GM12878 (cell line): ENCODE results near the gene NECTIN2.

ENCODE experiments used
- BRCA1 ChIP-seq: IDR thresholded peaks from 2 replicates; pipeline ENCODE4 v1.6.1; 2011; ENCODE audit warnings: low read depth, low read length, improper control_type of control experiment
- CTCF ChIP-seq, 3 experiments: IDR thresholded peaks in 2 of 3; conservative IDR thresholded peaks in 1 of 3; 2 replicates each; pipeline ENCODE4 v1.5.1; 2011; ENCODE audit warnings: low read depth in 3 of 3, low read length in 3 of 3, mild to moderate bottlenecking in 3 of 3, control low read depth in 2 of 3, moderate library complexity in 2 of 3, inconsistent platforms in 1 of 3, mixed read lengths in 1 of 3; ENCODE audit not compliant: control insufficient read depth in 2 of 3, insufficient read depth in 1 of 3; ENCODE audit errors: extremely low read depth in 1 of 3
- EP300 ChIP-seq, 2 experiments: fragments of 150-350 bp in 1 of 2; IDR thresholded peaks; 2 replicates each; pipeline ENCODE4 v1.6.1; 2011 to 2012; ENCODE audit warnings: low read depth in 2 of 2, low read length in 2 of 2, borderline replicate concordance in 1 of 2, improper control_type of control experiment in 1 of 2, inconsistent platforms in 1 of 2; ENCODE audit not compliant: control insufficient read depth in 1 of 2
- EZH2 ChIP-seq: IDR thresholded peaks from 2 replicates; pipeline ENCODE4 v1.6.1; 2012; ENCODE audit warnings: low read depth, mild to moderate bottlenecking, control low read depth, inconsistent platforms, low read length, borderline replicate concordance; ENCODE audit not compliant: control insufficient read depth
- FOS ChIP-seq: IDR thresholded peaks from 3 replicates; pipeline ENCODE4 v1.6.1; 2011; ENCODE audit warnings: borderline replicate concordance; ENCODE audit not compliant: insufficient read length; ENCODE audit errors: extremely low read depth
- POLR2A ChIP-seq: IDR thresholded peaks from 2 replicates; pipeline ENCODE4 v1.6.1; 2011; ENCODE audit warnings: low read depth, mild to moderate bottlenecking, low read length
- RFX5 ChIP-seq: IDR thresholded peaks from 2 replicates; pipeline ENCODE4 v1.6.1; 2011; ENCODE audit warnings: low read depth, low read length, improper control_type of control experiment
- SP1 ChIP-seq: IDR thresholded peaks from one replicate; pipeline ENCODE4 v1.6.1; 2011; ENCODE audit warnings: low read depth, low read length
- USF2 ChIP-seq: IDR thresholded peaks from 2 replicates; pipeline ENCODE4 v1.6.1; 2011; ENCODE audit warnings: low read depth, low read length, improper control_type of control experiment, borderline replicate concordance
- ZNF24 ChIP-seq: fragments of 450-650 bp; IDR thresholded peaks from 2 replicates; pipeline ENCODE4 v1.6.1; 2017; ENCODE audit warnings: antibody characterized with exemption, mild to moderate bottlenecking
- ZZZ3 ChIP-seq: IDR thresholded peaks from 2 replicates; pipeline ENCODE4 v1.6.1; 2011; ENCODE audit warnings: low read depth; ENCODE audit not compliant: control insufficient read depth, insufficient read length

- TF ChIP-seq POLR2A (no peak), BRCA1 (no peak), CTCF (IDR thresholded peaks at IDR 0.05 in 2 of 3, conservative IDR thresholded peaks at IDR 0.05 in 1 of 3; ENCODE audit: control insufficient read depth in 2 of 3, extremely low read depth in 1 of 3, insufficient read depth in 1 of 3, low read depth in 3 of 3, low read length in 3 of 3) (no peak), ZNF24 (no peak), USF2 (no peak), ZZZ3 (no peak), EP300 (IDR thresholded peaks at IDR 0.05; ENCODE audit: borderline replicate concordance in 1 of 2, control insufficient read depth in 1 of 2, low read depth in 2 of 2, low read length in 2 of 2) (no peak), SP1 (no peak), FOS (no peak), RFX5 (no peak), EZH2 (no peak)
Measured at GRCh38 chr19:44839276-44839675, 6.8 kb upstream of the NECTIN2 start.
